HUES6 (cell line): ENCODE results near the gene BCAR3.
A peak's percentile ranks its signal among the peaks of the same experiment; 100 is the strongest.

ENCODE experiments used
- H3K27ac ChIP-seq: 2 replicates; pipeline ENCODE4 v1.7.0; 2013; ENCODE audit warnings: low read depth, mild to moderate bottlenecking, low read length, inconsistent platforms
- H3K27me3 ChIP-seq: 2 replicates; pipeline ENCODE4 v1.6.1; 2013; ENCODE audit warnings: low read length; ENCODE audit not compliant: control insufficient read depth, insufficient read depth
- H3K36me3 ChIP-seq: 2 replicates; pipeline ENCODE4 v1.6.1; 2013; ENCODE audit warnings: low read length; ENCODE audit not compliant: control insufficient read depth, insufficient read depth
- H3K4me1 ChIP-seq: 2 replicates; pipeline ENCODE4 v1.6.1; 2013; ENCODE audit warnings: low read length; ENCODE audit not compliant: control insufficient read depth, insufficient read depth
- H3K4me3 ChIP-seq: 2 replicates; pipeline ENCODE4 v1.5.1; 2013; ENCODE audit warnings: low read depth, low read length
- H3K9ac ChIP-seq: one replicate; pipeline ENCODE4 v1.6.1; 2013; ENCODE audit warnings: mild to moderate bottlenecking, low read length
- H3K9me3 ChIP-seq: 2 replicates; pipeline ENCODE4 v1.6.1; 2013; ENCODE audit warnings: low read depth, low read length; ENCODE audit not compliant: control insufficient read depth, insufficient read depth

Gene BCAR3

DNA sequence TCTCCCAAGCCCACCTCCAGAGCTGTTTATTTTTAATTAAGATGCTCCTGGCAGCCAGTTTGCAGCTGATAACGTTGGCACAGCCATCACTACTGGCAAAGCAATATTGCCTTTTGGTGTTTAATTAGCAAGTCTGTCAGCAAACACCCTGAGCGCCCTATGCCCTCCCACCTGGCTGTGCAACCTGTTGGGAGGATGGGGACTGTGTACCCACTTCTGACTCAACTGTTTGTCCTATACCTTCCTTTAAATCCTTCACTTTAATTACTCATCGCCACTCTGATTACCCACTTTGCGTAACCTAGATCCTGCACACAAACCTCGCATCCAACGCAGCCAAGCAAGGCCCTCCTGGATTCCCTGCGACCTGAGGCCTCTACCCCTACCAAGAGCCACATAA is 67.1 kb downstream of the BCAR3 start:
- Histone ChIP-seq H3K27me3 (no peaks in the 10 kb centered on the region), H3K4me1 (peaks cover 67% of the 10 kb centered on the region), H3K9ac (peak overlapping the region; percentile 17), H3K4me3 (no peak overlapping the region), H3K36me3 (no peaks in the 10 kb centered on the region), H3K27ac (peak overlapping the region; percentile 91; the same call in 1 of the 2 replicates), H3K9me3 (no peaks in the 10 kb centered on the region)

DNA sequence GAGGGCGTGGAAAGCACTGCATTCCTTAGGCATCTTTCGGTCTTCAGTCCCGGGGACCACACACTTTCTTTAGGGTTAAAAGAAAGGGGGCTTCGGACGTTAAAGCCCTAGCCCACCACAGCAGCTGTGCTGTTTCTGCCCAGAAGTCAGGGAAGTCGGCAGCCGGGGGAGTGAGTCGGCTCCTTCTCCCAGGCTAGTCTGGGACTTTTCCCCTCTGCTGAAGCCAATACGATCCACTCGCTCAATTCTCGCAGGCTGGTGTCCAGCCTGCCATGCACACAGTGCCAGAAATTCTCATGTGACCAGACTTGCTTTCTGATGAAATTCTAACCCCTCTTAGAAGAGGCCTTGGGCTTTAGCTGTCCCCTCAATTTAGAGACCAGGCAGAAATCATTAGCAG is 67.7 kb downstream of the BCAR3 start:
- H3K4me3 ChIP-seq: no peak overlapping the region
- peak overlapping the region; percentile 17 for H3K9ac ChIP-seq
- no peaks in the 10 kb centered on the region for H3K27me3 ChIP-seq
- H3K4me1 ChIP-seq: peaks cover 71% of the 10 kb centered on the region
- no peaks in the 10 kb centered on the region for H3K36me3 ChIP-seq
- H3K27ac ChIP-seq: no peak overlapping the region; the same call in 1 of the 2 replicates
- no peaks in the 10 kb centered on the region for H3K9me3 ChIP-seq

DNA sequence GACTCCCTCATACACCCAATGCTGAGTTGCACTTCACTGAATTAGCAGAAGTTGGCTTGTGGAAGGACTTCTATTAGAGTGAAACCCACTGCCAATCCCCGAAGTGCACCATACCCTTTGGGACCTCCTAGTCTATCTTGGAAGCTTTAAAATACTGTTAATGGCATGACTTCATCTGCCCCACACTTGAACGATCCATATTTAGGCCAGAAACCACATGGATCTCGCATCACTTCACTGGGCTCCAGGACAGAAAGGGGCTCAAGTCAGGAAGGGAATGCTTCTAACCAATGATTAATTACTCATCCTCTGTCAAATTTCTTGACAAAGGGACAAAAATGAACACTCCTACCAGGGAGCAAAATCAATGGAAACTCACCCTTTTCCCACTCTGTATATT is 69.1 kb downstream of the BCAR3 start:
- no peak overlapping the region for H3K9ac ChIP-seq
- no peaks in the 10 kb centered on the region for H3K9me3 ChIP-seq
- no peak overlapping the region for H3K27ac ChIP-seq
- H3K4me3 ChIP-seq: no peak overlapping the region
- H3K27me3 ChIP-seq: no peaks in the 10 kb centered on the region
- H3K4me1 ChIP-seq: peaks cover 68% of the 10 kb centered on the region
- no peaks in the 10 kb centered on the region for H3K36me3 ChIP-seq

DNA sequence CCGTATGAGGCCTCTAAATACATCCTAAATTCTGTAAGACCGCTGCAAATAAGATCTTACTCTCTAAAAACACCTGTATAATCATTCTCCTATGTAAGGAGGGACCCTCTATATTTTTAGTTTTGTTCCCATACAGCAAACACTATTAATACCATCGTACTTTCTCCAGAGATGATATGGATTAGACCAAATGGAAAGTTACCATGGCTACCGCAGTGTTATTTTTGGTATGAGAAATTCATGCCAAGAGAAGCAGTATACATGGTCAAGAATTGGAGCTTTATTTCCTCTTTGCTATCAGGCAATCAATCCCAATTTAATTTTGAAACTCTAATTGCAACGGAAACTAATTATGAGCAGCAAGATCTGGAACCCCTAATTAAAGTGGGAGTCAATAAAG is 70.0 kb downstream of the BCAR3 start:
- Histone ChIP-seq H3K4me1 (peaks cover 60% of the 10 kb centered on the region), H3K27me3 (no peaks in the 10 kb centered on the region), H3K9me3 (no peaks in the 10 kb centered on the region), H3K36me3 (no peaks in the 10 kb centered on the region), H3K27ac (no peak overlapping the region), H3K9ac (no peak overlapping the region), H3K4me3 (no peak overlapping the region)

DNA sequence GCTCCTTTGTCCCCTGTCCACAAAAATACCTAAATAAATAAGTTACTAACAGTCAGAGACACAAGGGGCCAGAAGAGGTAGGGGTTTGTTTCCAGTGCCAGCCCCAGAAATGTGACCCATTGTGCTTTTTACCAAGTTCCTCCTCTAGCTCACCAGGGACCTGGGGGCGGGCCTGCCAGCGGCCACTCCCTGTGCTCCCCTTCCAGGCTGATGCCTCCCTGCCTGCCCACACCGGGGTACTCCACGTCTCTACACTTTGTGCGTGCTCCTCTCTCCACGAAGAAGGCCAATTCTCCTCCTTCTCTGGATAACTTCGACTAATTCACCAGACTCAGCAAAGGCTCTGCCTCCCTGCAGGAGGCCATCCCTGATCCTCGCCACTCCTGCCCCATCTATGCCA is 72.1 kb downstream of the BCAR3 start:
- Histone ChIP-seq H3K4me3 (no peak overlapping the region), H3K9ac (no peak overlapping the region), H3K9me3 (no peaks in the 10 kb centered on the region), H3K27ac (no peak overlapping the region), H3K36me3 (no peaks in the 10 kb centered on the region), H3K27me3 (no peaks in the 10 kb centered on the region), H3K4me1 (peaks cover 41% of the 10 kb centered on the region)

DNA sequence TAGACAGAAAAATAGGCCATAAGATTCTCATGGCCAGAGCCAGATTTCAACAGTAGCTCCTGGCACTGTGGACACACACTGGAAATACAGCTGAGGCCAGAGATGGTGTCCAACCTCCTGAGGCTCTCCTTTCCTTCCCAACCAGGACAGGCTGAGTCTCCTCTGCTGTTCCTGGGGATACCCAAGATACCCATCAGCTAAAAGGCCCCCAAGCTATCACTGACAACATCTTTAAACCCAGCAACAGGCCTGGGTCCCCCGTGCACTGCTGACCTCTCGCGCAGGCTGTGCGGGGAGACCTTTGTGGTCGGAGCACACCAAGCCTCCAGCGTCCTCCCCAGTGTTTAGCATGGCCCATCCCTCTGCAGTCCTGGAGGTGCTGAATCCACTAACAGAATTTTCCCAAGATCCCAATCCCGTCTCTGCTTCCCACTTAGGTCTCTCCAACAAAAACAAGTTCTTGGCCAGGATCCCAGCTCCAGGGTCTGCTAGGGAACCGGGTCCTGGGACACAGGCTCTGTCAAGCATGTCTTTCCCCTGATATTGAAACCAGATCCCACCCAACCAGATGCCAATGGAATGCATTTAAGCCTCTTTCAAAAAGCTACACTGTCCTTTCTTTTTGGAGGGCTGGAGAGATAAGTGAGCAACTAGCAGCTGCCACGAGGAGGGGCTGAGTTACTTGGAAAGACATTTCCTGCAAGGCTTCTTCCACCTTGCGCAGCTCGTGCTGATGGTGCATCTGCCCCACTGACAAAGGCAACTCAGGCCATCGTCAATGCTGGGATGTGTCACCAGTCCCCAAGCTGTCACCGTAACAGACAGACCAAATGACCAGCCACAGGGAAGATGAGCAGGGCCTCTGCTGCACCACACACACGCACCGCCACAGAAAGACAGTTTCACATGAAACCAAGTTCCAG is 73.2 kb downstream of the BCAR3 start:
- no peaks in the 10 kb centered on the region for H3K36me3 ChIP-seq
- H3K27ac ChIP-seq: no peak overlapping the region; the same call in 1 of the 2 replicates
- no peak overlapping the region for H3K4me3 ChIP-seq
- H3K9ac ChIP-seq: peak overlapping the region; percentile 5
- peaks cover 32% of the 10 kb centered on the region; the same call in 1 of the 2 replicates for H3K4me1 ChIP-seq
- H3K9me3 ChIP-seq: no peaks in the 10 kb centered on the region
- no peaks in the 10 kb centered on the region for H3K27me3 ChIP-seq

DNA sequence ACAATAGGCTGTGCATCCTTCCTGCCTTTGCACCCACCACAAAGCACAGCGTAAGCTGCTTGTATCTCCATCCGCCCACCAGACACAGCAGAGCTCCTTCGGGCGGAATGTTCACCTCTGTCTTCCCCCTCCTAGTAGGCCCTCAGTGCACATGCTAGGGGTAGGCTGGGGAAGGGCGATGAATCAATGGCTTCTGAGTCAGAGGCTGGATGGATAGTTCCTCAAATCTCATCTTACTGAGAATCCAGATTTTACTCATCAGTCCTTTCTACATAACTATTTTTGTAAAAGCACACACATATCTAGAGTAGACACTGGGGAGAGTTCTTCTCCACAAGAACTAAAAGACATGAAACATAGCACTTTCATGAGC is 73.8 kb downstream of the BCAR3 start:
- Histone ChIP-seq H3K9ac (no peak overlapping the region), H3K36me3 (no peaks in the 10 kb centered on the region), H3K4me1 (peaks cover 26% of the 10 kb centered on the region; the same call in 1 of the 2 replicates), H3K4me3 (no peak overlapping the region), H3K27me3 (no peaks in the 10 kb centered on the region), H3K9me3 (no peaks in the 10 kb centered on the region), H3K27ac (no peak overlapping the region; the same call in 1 of the 2 replicates)

DNA sequence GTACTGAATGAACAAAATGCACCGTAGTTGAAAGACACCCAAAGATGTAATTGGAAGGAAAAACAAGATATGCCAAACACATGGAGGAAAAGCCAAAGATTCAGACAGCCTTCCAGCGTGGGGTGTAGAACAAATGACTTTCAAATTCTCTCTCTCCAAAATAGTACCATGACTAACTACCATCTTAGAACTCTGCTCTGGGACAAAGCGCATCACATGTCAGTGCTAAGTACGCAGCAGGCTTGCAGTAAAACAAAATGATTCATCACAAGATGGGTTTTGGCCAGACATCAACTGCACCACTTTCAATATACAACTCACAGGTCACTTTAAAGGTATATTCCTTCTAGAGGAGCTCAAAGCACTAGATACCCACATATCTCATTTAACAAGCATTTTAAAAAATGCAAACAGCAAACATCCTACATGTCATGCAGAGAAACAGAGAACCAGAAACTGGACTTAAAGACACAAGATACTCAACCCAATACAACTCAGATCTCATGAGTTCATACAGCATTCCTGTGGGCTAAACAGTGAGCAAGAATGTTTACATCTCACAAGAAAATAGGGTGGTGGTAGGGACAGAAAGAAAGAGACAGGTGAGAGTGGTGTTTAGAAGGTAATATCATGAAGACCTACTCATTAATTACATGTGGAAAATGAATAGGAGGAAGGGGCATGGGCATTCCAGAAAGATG is 75.7 kb downstream of the BCAR3 start:
- no peak overlapping the region for H3K27ac ChIP-seq
- H3K4me1 ChIP-seq: peaks cover 26% of the 10 kb centered on the region; the same call in 1 of the 2 replicates
- no peaks in the 10 kb centered on the region for H3K36me3 ChIP-seq
- H3K9me3 ChIP-seq: no peaks in the 10 kb centered on the region
- no peak overlapping the region for H3K4me3 ChIP-seq
- no peaks in the 10 kb centered on the region for H3K27me3 ChIP-seq
- H3K9ac ChIP-seq: no peak overlapping the region

DNA sequence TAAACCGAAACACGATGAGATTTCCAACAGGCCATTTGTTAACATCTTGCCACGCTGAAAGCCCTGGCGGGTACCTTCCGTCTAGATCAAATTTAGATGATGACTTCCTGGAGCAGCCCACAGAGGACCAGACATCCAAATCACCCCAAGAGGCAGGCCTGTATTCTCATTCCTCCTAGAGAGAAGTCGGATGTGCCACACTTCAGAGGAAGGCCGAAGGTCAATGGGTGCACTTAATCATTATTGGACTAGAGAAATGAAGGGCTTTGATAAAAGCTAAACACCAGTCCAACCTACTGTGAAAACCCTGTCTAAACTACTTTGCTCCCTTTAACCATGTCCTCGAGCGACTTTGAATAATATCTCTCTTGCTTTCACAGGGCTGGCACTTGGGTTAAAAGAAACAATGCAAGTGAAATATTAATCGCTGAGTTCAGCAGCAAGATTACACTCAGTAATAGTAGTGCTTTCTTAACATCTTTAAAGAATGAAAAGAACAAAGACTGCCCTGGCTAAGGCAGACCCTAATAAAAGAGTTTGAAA is 76.5 kb downstream of the BCAR3 start:
- Histone ChIP-seq H3K9me3 (no peaks in the 10 kb centered on the region), H3K27ac (no peak overlapping the region), H3K4me3 (no peak overlapping the region), H3K9ac (no peak overlapping the region), H3K36me3 (no peaks in the 10 kb centered on the region), H3K27me3 (no peaks in the 10 kb centered on the region), H3K4me1 (peaks cover 31% of the 10 kb centered on the region; the same call in 1 of the 2 replicates)

DNA sequence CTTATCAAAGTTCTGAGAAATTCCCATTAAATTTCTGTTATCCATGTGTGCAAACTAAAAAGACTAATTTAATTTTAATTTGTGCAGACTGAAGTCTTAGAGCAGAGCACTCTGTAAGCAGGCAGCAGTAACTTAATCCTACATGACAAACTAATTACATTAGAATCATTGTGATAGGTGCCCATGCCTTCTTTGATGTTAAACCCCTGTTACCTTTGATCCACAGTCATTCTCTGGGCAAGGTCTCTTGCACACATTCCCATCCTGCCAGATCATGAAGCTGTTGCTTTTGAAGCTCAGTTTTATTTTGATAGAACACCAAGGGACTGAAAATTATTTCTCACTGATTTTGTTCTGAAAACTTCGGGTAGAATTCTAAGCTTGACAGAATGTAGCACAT is 77.2 kb downstream of the BCAR3 start:
- H3K36me3 ChIP-seq: no peaks in the 10 kb centered on the region
- no peaks in the 10 kb centered on the region for H3K27me3 ChIP-seq
- H3K4me3 ChIP-seq: no peak overlapping the region
- H3K9me3 ChIP-seq: no peaks in the 10 kb centered on the region
- H3K27ac ChIP-seq: no peak overlapping the region
- no peak overlapping the region for H3K9ac ChIP-seq
- peaks cover 25% of the 10 kb centered on the region; the same call in 1 of the 2 replicates for H3K4me1 ChIP-seq

DNA sequence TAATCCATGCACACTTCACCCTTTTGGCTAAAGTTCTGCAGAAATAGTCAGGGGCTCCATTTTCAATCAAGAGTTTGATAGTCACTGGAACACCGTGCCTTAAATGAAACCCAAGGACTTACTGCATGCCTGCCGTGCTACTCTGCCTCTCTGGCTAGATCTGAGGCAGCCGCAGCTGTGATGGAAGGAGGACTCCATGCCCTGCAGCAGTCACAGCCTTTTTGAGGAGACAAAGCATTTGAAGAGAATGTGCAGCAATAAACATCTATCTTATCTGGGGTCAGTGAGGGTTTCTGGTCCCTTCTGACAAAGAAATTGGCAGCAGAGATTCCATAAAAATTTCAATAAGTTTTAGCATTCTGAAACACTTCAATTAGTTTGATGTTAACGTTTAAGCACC is 78.0 kb downstream of the BCAR3 start:
- Histone ChIP-seq H3K9ac (no peak overlapping the region), H3K36me3 (no peaks in the 10 kb centered on the region), H3K4me1 (peaks cover 23% of the 10 kb centered on the region), H3K27me3 (no peaks in the 10 kb centered on the region), H3K27ac (no peak overlapping the region), H3K9me3 (no peaks in the 10 kb centered on the region), H3K4me3 (no peak overlapping the region)
